Occipital lobe (tissue), 3 donors: Measurements from ENCODE around the gene ZNF787. TPM values are rescaled to one million over a fixed set of nuclear protein-coding genes. Genes with fewer than 3 reads are reported as not detected.

Source experiments
- DNase-seq: peaks from one replicate; lab custom pipeline; 2025; lab: John Stamatoyannopoulos, UW
- small RNA-seq: library from RNA; depleted of rRNA; stranded (forward); fragments of <200 nt; gene quantifications from one replicate; pipeline ENCODE3, GENCODE V24; 2014
- total RNA-seq: library from RNA; depleted of rRNA; stranded (reverse); fragments of >200 nt; gene quantifications from one replicate; pipeline ENCODE4 v1.2.3, GENCODE V29; 2014

The ZNF787 gene
- total RNA-seq, 1 donor from 2014 or later = 14.3 TPM

DNA sequence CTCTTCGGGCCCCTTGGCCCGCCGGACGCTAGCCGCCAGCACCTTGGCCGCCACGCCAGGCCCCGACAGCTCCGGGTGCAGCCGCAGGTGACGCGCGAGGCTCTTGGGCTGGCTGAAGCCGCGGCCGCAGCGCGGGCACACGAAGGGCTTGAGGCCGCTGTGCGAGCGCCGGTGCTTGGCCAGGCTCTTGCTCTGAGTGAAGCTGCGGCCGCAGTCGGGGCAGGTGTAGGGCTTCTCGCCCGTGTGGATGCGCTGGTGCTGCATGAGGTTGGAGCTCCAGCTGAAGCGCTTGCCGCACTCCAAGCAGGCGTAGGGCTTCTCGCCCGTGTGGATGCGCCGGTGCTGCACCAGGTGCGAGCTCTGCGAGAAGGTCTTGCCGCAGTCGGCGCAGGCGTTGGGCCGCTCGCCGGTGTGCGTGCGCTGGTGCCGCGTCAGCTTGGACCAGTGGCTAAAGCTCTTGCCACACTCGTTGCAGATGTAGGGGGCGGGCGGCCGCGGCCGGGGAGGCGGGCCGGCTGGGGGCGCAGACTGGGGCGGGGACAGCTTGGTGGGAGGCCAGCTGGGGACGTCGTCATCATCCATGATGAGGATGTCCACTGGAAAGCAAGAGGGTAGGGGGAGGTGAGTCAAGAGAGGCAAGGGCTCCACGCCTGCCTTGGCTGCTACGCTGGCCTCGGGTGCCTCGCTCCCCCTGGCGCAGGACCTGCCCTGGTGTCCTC, 32.4 kb downstream of the ZNF787 start:
- DNase-seq = no peak

- DNase-seq = no peak
Measured at GRCh38 chr19:56087647-56088496, 33.2 kb downstream of the ZNF787 start.

- DNase-seq = no peak
Measured at GRCh38 chr19:56086671-56087430, 34.2 kb downstream of the ZNF787 start.

GRCh38 chr19:56085571-56086275, 35.4 kb downstream of the ZNF787 start:
- DNase-seq = no peak

- no peak for DNase-seq
Measured at GRCh38 chr19:56084835-56085536, 36.1 kb downstream of the ZNF787 start.

GRCh38 chr19:56083668-56084067, 37.4 kb downstream of the ZNF787 start:
- DNase-seq = no peak

GRCh38 chr19:56080669-56081401, 40.3 kb downstream of the ZNF787 start:
- DNase-seq = peak; percentile 28

- no peak for DNase-seq
Measured at GRCh38 chr19:56079609-56080008, 41.5 kb downstream of the ZNF787 start.

DNA sequence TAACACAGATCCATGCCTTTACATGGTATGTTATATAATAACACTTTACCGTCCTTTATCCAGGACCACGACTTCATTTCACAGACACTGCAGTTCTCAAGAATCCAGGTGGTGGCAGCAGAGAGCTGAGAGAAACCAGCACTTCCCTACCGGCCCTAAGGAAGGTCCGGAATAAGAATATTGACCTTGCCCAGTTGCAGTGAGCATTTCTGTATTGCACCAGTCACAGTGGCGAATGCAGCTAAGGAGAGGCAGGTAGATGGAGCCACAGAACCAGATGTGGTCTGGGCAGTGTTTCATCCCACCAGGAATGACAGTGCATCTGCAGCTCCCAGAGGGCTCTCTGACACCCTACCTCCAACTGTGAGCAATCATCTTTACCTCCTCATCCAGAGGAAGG, 44.6 kb downstream of the ZNF787 start:
- DNase-seq = no peak

- DNase-seq = no peak
Measured at GRCh38 chr19:56071151-56071550, 49.9 kb downstream of the ZNF787 start.

GRCh38 chr19:56069642-56070041, 51.5 kb downstream of the ZNF787 start:
- no peak for DNase-seq

DNA sequence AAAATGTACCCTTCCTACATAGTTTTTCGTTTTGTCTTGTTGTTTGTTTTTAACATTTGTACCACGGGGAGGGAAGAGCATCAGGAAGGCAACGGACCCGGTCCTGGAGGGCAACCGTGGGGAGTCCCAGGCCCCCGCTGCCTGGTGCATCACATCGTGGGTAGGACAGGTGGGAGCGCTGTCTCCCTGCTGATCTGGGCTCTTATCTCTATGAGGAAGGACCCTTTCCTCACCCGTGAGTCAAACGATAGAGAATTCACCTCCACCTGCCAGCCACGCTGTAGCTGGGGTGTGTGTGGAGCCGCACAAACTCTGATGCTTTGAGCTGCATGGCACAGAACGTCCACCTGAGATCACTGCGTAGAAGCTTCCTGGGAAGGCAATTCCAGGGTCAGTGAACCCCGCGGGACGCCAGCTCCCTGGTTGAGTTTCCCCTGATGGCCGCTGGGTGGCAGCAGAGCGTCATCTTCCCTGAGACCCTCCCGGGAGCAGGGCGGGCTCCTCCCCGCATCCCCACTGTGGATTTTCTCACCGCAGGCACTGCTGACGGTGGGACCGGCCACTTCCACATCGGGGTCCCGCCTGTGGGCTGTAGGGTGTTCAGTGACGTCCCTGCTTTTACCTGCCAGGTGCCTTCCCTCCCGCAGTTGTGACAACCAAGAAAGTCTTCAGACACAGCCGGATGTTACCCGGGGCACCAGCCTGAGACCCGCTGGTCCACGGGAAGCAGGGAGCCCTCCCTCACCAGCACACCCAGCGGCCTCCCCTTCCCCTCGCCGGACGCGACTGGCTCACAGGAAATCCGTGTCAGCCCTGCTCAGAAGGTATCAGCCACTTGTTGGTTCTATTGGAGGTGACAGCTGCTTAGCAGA, 54.7 kb downstream of the ZNF787 start:
- DNase-seq = peak; percentile 8

GRCh38 chr19:56053596-56053995, 67.5 kb downstream of the ZNF787 start:
- DNase-seq = no peak

Small RNA genes within 50 kb of the gene (small RNA-seq; reads per million reads assigned to genes)
- gene AC024580.2 = not detected
- not detected for gene RF00019

Other genes starting within 250 kb of the ZNF787 start
- gene NLRP13, start 189.0 kb downstream of the ZNF787 start, total RNA-seq = not detected
- not detected for gene NLRP8, start 173.5 kb downstream of the ZNF787 start, total RNA-seq
- not detected for gene NLRP5, start 134.5 kb downstream of the ZNF787 start, total RNA-seq
- 11.1 TPM for gene ZNF444, start 20.0 kb upstream of the ZNF787 start, total RNA-seq
- not detected for gene GALP, start 54.7 kb upstream of the ZNF787 start, total RNA-seq
- not detected for gene ZSCAN5B, start 76.5 kb upstream of the ZNF787 start, total RNA-seq
- gene ZSCAN5C, start 81.0 kb upstream of the ZNF787 start, total RNA-seq = not detected
- not detected for gene EDDM13, start 151.5 kb upstream of the ZNF787 start, total RNA-seq
- 4.8 TPM for gene ZSCAN5A, start 193.5 kb upstream of the ZNF787 start, total RNA-seq